Fibroblast of the aortic adventitia (primary cell): ENCODE data around the gene RAD54L. TPM values are rescaled to one million over a fixed set of nuclear protein-coding genes. Genes with fewer than 3 reads are reported as not detected.

ENCODE experiments used
- DNase-seq: peaks from one replicate; pipeline ENCODE4 v3.0.0-alpha.2; 2010; ENCODE audit warnings: low read depth
- H3K4me3 ChIP-seq: 2 replicates; pipeline ENCODE4 v1.5.1; 2011; ENCODE audit warnings: low read depth, mild to moderate bottlenecking, control low read depth, low read length, moderate library complexity
- total RNA-seq: library from RNA; depleted of rRNA; stranded (reverse); fragments of >200 nt; gene quantifications from 2 replicates; pipeline ENCODE4 v1.2.3, GENCODE V29; 2012; ENCODE audit warnings: low replicate concordance
- TF ChIP-seq, protein P1 (sequence below): IDR thresholded peaks from 2 replicates; pipeline ENCODE4 v1.5.1; 2011; ENCODE audit warnings: mild to moderate bottlenecking, low read length, control low read depth, inconsistent platforms; ENCODE audit not compliant: insufficient read depth

RAD54L gene
- total RNA-seq, 1 donor = 9.7 TPM

DNA sequence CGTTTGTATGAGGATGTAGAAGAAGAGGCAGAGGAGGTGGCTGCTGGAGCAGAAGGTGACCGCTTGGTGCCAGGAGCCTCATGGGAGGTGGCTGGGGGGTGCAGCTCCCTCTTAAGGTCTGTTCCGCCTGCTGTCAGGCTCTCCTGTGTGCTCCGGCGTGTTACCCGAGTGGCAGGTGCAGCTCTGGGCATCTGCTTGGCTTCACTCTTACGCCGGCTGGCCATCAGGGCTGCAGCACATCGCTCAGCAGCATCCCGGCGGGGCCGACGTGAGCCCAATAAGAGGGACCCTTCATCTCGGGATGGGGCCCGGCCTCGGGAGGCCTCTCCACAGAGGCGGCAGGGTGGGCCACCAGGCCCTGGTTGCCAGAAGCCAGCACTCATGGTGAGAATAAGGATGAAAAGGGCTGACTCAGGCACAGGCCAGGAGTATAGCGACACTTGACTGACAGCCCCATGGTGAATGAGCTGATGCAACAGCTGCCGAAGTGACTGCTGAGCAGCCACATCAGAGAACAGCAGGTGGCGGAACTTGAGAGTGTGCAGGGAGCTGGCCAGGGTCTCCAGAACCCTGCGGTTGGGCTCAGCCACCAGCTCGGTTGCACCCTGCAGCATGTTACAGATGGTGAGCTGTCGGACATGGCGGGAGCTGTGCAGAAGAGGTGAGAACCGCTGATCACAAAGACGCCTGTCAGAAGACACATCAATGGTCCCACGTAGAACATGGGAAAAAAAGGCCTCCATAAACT, 38.3 kb downstream of the RAD54L start:
- TF ChIP-seq, protein P1, sequence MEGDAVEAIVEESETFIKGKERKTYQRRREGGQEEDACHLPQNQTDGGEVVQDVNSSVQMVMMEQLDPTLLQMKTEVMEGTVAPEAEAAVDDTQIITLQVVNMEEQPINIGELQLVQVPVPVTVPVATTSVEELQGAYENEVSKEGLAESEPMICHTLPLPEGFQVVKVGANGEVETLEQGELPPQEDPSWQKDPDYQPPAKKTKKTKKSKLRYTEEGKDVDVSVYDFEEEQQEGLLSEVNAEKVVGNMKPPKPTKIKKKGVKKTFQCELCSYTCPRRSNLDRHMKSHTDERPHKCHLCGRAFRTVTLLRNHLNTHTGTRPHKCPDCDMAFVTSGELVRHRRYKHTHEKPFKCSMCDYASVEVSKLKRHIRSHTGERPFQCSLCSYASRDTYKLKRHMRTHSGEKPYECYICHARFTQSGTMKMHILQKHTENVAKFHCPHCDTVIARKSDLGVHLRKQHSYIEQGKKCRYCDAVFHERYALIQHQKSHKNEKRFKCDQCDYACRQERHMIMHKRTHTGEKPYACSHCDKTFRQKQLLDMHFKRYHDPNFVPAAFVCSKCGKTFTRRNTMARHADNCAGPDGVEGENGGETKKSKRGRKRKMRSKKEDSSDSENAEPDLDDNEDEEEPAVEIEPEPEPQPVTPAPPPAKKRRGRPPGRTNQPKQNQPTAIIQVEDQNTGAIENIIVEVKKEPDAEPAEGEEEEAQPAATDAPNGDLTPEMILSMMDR = no peak
- no peak overlapping the region for H3K4me3 ChIP-seq
- DNase-seq = no peak

DNA sequence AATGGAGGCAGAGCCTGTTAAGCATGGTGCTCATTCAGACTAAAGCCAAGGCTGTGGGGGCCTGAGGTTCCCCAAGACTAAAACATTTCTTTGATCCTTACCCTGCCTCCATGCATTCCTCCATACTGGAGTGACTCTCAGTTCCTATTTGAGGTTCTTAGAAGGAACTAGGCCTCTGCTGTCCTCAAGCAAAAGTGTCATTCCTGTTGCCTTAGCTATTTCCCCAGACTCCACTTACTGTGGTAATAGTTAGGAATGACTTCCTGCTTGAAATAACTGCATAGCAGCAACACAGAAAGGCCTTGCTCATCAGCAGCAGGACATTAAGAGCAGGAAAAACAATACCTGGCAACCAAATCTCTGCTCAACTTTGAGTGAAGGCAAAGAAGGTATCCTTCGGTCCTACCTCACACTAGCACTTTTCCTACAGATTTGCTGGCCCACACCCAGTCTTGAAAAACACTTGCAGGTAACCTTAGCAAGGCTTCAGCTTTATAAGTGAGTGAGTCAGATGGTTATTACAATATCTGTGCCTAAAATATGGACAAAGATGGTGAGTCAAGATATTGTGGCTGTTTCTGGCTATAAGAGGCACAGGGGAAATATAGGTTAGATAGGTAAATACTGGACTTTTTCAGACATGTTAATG, 41.0 kb downstream of the RAD54L start:
- TF ChIP-seq, protein P1 = no peak
- H3K4me3 ChIP-seq = no peak overlapping the region
- peak; percentile 19 for DNase-seq

DNA sequence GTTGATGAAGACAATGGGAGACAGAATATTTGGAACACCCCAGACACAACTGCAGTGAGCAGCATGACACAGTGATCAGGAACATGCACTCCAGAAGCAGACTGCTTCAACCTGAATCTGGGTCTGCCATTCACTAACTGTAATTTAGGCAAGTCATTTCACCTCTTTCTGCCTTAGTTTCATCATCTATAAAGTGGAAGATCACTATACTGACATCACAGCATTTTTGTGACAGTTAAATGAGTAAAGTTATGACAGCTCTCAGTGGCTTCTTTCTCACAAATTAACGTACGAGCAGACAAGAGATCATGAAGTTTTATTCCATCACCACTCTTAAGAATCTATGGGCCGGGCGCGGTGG, 41.6 kb downstream of the RAD54L start:
- H3K4me3 ChIP-seq = no peak overlapping the region
- no peak for DNase-seq
- TF ChIP-seq, protein P1 = no peak

DNA sequence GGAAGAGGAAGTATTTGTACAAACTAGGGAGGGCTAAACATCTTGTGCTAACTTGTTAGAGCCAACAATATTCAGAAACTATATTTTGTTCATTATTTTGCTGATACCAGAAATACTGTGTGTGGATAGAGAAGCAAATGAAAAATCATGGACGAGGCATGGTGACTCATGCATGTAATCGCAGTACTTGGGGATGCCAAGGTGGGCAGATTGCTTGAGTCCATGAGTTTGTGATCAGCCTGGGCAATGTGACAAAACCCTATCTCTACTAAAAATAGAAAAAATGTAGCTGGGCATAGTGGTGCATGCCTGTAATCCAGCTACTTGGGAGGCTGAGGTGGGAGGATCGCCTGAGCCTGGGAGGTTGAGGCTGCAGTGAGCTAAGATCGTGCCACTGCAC, 42.4 kb downstream of the RAD54L start:
- TF ChIP-seq, protein P1 = no peak
- peak; percentile 30 for DNase-seq
- no peak overlapping the region for H3K4me3 ChIP-seq

DNA sequence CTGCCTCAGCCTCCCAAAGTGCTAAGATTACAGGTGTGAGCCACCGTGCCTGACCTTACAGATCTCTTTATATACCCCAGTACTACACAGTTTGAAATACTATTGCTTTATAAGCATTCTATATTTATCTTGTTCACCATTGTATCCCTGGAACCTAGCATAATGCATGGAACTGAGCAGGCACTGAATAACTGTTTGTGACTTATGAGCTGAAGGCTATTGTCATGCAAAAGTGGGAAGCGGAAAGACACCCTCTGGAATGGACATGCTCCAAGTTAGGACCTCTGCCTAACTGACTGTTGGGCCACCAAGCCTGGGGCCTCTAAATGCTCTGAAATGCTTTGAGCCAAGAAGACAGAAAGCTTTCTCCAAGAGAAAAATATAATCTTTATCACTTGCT, 47.7 kb downstream of the RAD54L start:
- DNase-seq = no peak
- TF ChIP-seq, protein P1 = no peak

DNA sequence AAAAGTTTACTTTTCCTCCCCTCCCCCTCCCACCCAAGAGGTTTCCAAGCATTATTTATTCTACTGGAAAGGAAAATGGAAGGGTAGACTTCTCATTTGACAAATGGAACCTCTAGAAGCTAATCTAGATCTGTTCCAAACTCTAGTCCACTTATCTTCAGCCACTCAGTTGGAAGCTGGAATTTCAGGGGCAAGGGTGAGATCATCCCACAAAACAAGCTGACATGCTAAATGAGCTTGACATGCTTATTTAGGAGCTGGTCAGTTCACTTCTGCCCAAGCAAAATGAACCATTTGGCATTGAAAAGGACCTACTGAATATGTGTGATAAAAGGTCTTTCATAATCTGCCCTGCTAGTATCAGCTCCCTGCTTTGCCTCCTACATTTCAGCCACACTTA, 50.8 kb downstream of the RAD54L start:
- no peak for DNase-seq
- H3K4me3 ChIP-seq = no peak overlapping the region
- TF ChIP-seq, protein P1 = no peak

More for the DNA sequence above, 47.7 kb downstream of the RAD54L start:
- no peak overlapping the region for H3K4me3 ChIP-seq
